GM12878 (cell line): ENCODE data around the gene GARRE1. TPM values are rescaled to one million over a fixed set of nuclear protein-coding genes. Genes with fewer than 3 reads are reported as not detected.

Source experiments
- ATAC-seq: fragments of 200-7000 bp; cut with Tn5 transposase; 3 replicates; pipeline ENCODE4 v1.9.1; 2020; ENCODE audit warnings: mild to moderate bottlenecking, moderate library complexity
- BruUV-seq: library from RNA; stranded (reverse); fragments of 400-500 nt; replicated peaks from 2 replicates; lab custom pipeline; 2021; lab: Mats Ljungman, UMichigan
- CTCF ChIA-PET: fragments of 300-600 bp; sonication (Branson Sonifier 250); formaldehyde crosslinking; extraction: SDS; loops from one replicate; lab custom pipeline; 2021; ENCODE audit warnings: inconsistent platforms; lab: Yijun Ruan, JAX
- POLR2A ChIA-PET: fragments of 350-600 bp; formaldehyde crosslinking; extraction: SDS; loops from one replicate; lab custom pipeline; 2021; ENCODE audit warnings: inconsistent platforms; lab: Charles Lee
- RAD21 ChIA-PET: fragments of 300-600 bp; sonication (Branson Sonifier 250); formaldehyde crosslinking; loops from one replicate; lab custom pipeline; 2023; ENCODE audit warnings: antibody characterized with exemption; ENCODE audit not compliant: unreplicated experiment; lab: Charles Lee
- SMC1A ChIA-PET: fragments of 300-600 bp; sonication (Branson Sonifier 250); formaldehyde crosslinking; loops from one replicate; lab custom pipeline; 2023; ENCODE audit not compliant: unreplicated experiment, uncharacterized antibody; lab: Charles Lee
- DNase-seq: peaks from one replicate; pipeline ENCODE4 v3.0.0-alpha.2; 2011; ENCODE audit warnings: low read depth, low spot score
- FAIRE-seq: peaks from 3 replicates; lab custom pipeline; 2011; peaks lifted over from hg19 to GRCh38; lab: Jason Lieb, UNC
- H2AFZ ChIP-seq: 2 replicates; pipeline ENCODE4 v1.6.0; 2011; ENCODE audit warnings: low read depth, low read length, control low read depth; ENCODE audit not compliant: control insufficient read depth
- H3K27ac ChIP-seq: 2 replicates; pipeline ENCODE4 v1.5.1; 2011; ENCODE audit warnings: control low read depth; ENCODE audit not compliant: control insufficient read depth, insufficient read depth
- H3K27me3 ChIP-seq, 2 experiments: replicated peaks in 1 of 2; 2 replicates each; pipeline versions ENCODE4 v1.6.0 to v1.6.1; 2011; ENCODE audit warnings: low read length in 1 of 2; ENCODE audit not compliant: control insufficient read depth in 2 of 2, insufficient read depth in 2 of 2
- H3K36me3 ChIP-seq, 2 experiments: 2 replicates each; pipeline ENCODE4 v1.5.1; 2011; ENCODE audit warnings: low read length in 1 of 2; ENCODE audit not compliant: control insufficient read depth in 2 of 2, insufficient read depth in 2 of 2
- H3K4me1 ChIP-seq: 2 replicates; pipeline ENCODE4 v1.6.1; 2011; ENCODE audit warnings: mild to moderate bottlenecking, low read length, moderate library complexity, mixed read lengths; ENCODE audit not compliant: control insufficient read depth, insufficient read depth
- H3K4me2 ChIP-seq: 2 replicates; pipeline ENCODE4 v1.6.0; 2011; ENCODE audit warnings: control low read depth; ENCODE audit not compliant: control insufficient read depth, insufficient read depth
- H3K4me3 ChIP-seq: fragments of 200-600 bp; sonication (generic); 2 replicates; pipeline ENCODE4 v1.5.1; 2016
- H3K79me2 ChIP-seq: 2 replicates; pipeline ENCODE4 v1.6.0; 2011; ENCODE audit warnings: low read length; ENCODE audit not compliant: control insufficient read depth, insufficient read depth
- H3K9ac ChIP-seq: 2 replicates; pipeline ENCODE4 v1.8.0; 2011; ENCODE audit warnings: low read length, control low read depth, mixed read lengths; ENCODE audit not compliant: control insufficient read depth, insufficient read depth
- H3K9me3 ChIP-seq: replicated peaks from 3 replicates; pipeline ENCODE4 v1.5.1; 2011; ENCODE audit warnings: mild to moderate bottlenecking, low read length; ENCODE audit not compliant: control insufficient read depth, insufficient read depth
- H4K20me1 ChIP-seq: 2 replicates; pipeline ENCODE4 v1.6.0; 2011; ENCODE audit not compliant: control insufficient read depth, insufficient read depth
- ELK1 ChIP-seq: IDR thresholded peaks from 2 replicates; pipeline ENCODE4 v1.6.1; 2012; ENCODE audit warnings: low read depth, low read length, improper control_type of control experiment
- JUND ChIP-seq: IDR thresholded peaks from 2 replicates; pipeline ENCODE4 v1.6.1; 2012; ENCODE audit warnings: low read depth, mild to moderate bottlenecking, low read length, improper control_type of control experiment, moderate library complexity
- KDM1A ChIP-seq: fragments of 200-600 bp; sonication (generic); IDR thresholded peaks from 2 replicates; pipeline ENCODE4 v1.6.1; 2016; ENCODE audit warnings: borderline replicate concordance
- NRF1 ChIP-seq: conservative IDR thresholded peaks from 2 replicates; pipeline ENCODE4 v1.6.1; 2011; ENCODE audit warnings: mild to moderate bottlenecking, low read depth, low read length, improper control_type of control experiment
- PAX8 ChIP-seq: fragments of 450-650 bp; IDR thresholded peaks from 2 replicates; pipeline ENCODE4 v1.6.1; 2017; ENCODE audit warnings: mild to moderate bottlenecking, moderate library complexity
- SMAD5 ChIP-seq: IDR thresholded peaks from 2 replicates; pipeline ENCODE4 v1.6.1; 2016; ENCODE audit warnings: antibody characterized with exemption, low read depth
- SREBF2 ChIP-seq: IDR thresholded peaks from 2 replicates; pipeline ENCODE4 v1.6.1; 2012; ENCODE audit warnings: mild to moderate bottlenecking, low read length
- YY1 ChIP-seq: IDR thresholded peaks from 2 replicates; pipeline ENCODE4 v1.6.1; 2011; ENCODE audit warnings: low read depth, mild to moderate bottlenecking, low read length
- ZNF384 ChIP-seq: IDR thresholded peaks from 2 replicates; pipeline ENCODE4 v1.6.1; 2012; ENCODE audit warnings: low read depth, mild to moderate bottlenecking, low read length, improper control_type of control experiment, borderline replicate concordance
- ZNF622 ChIP-seq: fragments of 450-650 bp; IDR thresholded peaks from 2 replicates; pipeline ENCODE4 v1.6.1; 2017; ENCODE audit warnings: mild to moderate bottlenecking, inconsistent platforms
- WGBS: methylation state at CpG from one replicate; pipeline ENCODE4 v1.1.6; 2016; ENCODE audit warnings: low lambda C conversion rate; ENCODE audit not compliant: insufficient replicate concordance, insufficient coverage; ENCODE audit errors: missing lambda C conversion rate; 5-methylcytosine and 5-hydroxymethylcytosine counted together
- in situ Hi-C: fragments of 300-500 bp; cut with MboI; formaldehyde crosslinking; loops from 9 replicates; pipeline ENCODE4 v1.14.3; 2018; ENCODE audit warnings: mixed read lengths
- intact Hi-C: fragments of 100-400 bp; cut with micrococcal nuclease; formaldehyde crosslinking; loops from one replicate; pipeline ENCODE4 v1.14.2; 2022; ENCODE audit not compliant: unreplicated experiment
- polyA plus RNA-seq, 11 experiments: library from polyadenylated mRNA; depleted of rRNA in 4 of 11; unstranded in 6 of 11; stranded (reverse) in 5 of 11; fragments of >200 nt; fragmentation: Nextera tagmentation in 4 of 11; fragmentation: Illumina TruSeq in 1 of 11; extraction: Ambion mirVana in 4 of 11; extraction: Trizol in 1 of 11; gene quantifications; 1 replicate in 1 of 11; 2 replicates in 10 of 11; pipeline versions ENCODE4 v1.2.1 to v1.2.3, GENCODE V29; 2011 to 2016; ENCODE audit warnings: inconsistent platforms in 2 of 11, missing spikeins in 2 of 11, low read depth in 1 of 11
- total RNA-seq, 4 experiments: library from RNA; depleted of rRNA in 3 of 4; stranded (reverse); fragments of >200 nt in 3 of 4; fragmentation: Illumina TruSeq in 1 of 4; extraction: Trizol in 1 of 4; gene quantifications; 2 replicates each; pipeline versions ENCODE4 v1.2.1 to v1.2.3, GENCODE V29; 2013 to 2021
- TF ChIP-seq, protein P1 (sequence below): fragments of 450-650 bp; IDR thresholded peaks from 2 replicates; pipeline ENCODE4 v1.6.1; 2017; ENCODE audit warnings: low read depth, mild to moderate bottlenecking, moderate library complexity

The GARRE1 gene
- total and polyA plus RNA-seq, 10 of the 15 experiments (the other 5 are each of a cell fraction or from before 2014, with no cell fraction given): 1.1 to 9.4 (median 5.1) TPM

DNA sequence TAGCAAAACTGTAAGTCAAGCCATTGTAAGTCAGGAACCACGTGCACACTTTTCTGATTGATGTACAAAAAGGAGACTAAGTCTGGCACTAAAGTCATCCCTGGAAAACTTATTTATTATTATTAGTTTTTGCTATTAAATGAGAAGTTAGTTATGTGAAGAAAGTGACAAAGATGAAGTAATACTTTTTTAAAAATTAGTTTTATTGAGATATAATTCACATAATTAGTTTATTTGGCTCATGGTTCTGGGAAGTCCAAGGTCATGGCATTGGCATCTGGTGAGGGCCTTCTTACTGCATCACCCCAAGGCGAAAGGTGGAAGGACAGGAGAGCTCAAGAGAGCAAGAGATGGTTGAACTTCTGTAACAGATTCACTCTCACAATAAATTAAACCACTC, 36.9 kb downstream of the GARRE1 start:
- no peak for TF ChIP-seq ZNF622
- no peak for TF ChIP-seq JUND
- no peak for TF ChIP-seq ZNF384
- TF ChIP-seq SREBF2: no peak
- no peak for TF ChIP-seq NRF1
- TF ChIP-seq PAX8: no peak
- TF ChIP-seq YY1: no peak
- no peak for TF ChIP-seq SMAD5
- TF ChIP-seq, protein P1, sequence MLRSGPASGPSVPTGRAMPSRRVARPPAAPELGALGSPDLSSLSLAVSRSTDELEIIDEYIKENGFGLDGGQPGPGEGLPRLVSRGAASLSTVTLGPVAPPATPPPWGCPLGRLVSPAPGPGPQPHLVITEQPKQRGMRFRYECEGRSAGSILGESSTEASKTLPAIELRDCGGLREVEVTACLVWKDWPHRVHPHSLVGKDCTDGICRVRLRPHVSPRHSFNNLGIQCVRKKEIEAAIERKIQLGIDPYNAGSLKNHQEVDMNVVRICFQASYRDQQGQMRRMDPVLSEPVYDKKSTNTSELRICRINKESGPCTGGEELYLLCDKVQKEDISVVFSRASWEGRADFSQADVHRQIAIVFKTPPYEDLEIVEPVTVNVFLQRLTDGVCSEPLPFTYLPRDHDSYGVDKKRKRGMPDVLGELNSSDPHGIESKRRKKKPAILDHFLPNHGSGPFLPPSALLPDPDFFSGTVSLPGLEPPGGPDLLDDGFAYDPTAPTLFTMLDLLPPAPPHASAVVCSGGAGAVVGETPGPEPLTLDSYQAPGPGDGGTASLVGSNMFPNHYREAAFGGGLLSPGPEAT: no peak
- no peak for TF ChIP-seq ELK1
- no peak for TF ChIP-seq KDM1A
- H3K79me2 ChIP-seq: no peaks in the 10 kb centered on the region
- POLR2A ChIA-PET: no interaction called here

More for the DNA sequence above, 36.9 kb downstream of the GARRE1 start:
- Histone ChIP-seq H3K4me1 (no peaks in the 10 kb centered on the region), H3K36me3 (no peaks in the 10 kb centered on the region), H3K4me2 (no peak overlapping the region), H3K9me3 (no peaks in the 10 kb centered on the region), H3K27ac (no peak overlapping the region), H3K27me3 (no peaks in the 10 kb centered on the region), H3K9ac (no peak overlapping the region), H4K20me1 (no peaks in the 10 kb centered on the region), H2AFZ (no peak overlapping the region), H3K4me3 (no peak overlapping the region)
- ChIA-PET CTCF (no interaction called here), RAD21 (no interaction called here), SMC1A (no interaction called here)
- intact Hi-C loops (no loop called here), in situ Hi-C loops (no loop called here)
- no peak for ATAC-seq
- no TSS peak for BruUV-seq
- no peak for FAIRE-seq
- WGBS: 66% methylated on average over 2 of the region's 2 CpGs
- no peak for DNase-seq
